CMK (cell line): ENCODE results near the gene PEG3.

Source experiments
- DNase-seq: peaks from one replicate; pipeline ENCODE4 v3.0.0-alpha.2; 2010; ENCODE audit warnings: low read depth

The PEG3 gene

GRCh38 chr19:56806639-56807038 is 33.9 kb downstream of the PEG3 start:
- no peak for DNase-seq
